Measurements from ENCODE around the gene ELP1.

Gene ELP1

GRCh38 chr9:108956631-108957026, 22.7 kb upstream of the ELP1 start:
- Histone ChIP-seq H3K27me3 (ENCODE audit: control insufficient read depth, insufficient read depth, low read length) (no peaks in the 10 kb centered on the region), H3K9me3 (ENCODE audit: control insufficient read depth, insufficient read depth, low read depth, low read length) (no peaks in the 10 kb centered on the region), H3K36me3 (ENCODE audit: control insufficient read depth, insufficient read depth, low read length) (peaks cover 6% of the 10 kb centered on the region), H3K4me1 (ENCODE audit: control insufficient read depth, insufficient read depth, low read length) (no peaks in the 10 kb centered on the region), H3K4me3 (ENCODE audit: low read depth, low read length) (no peak overlapping the region), H3K27ac (ENCODE audit: low read depth, low read length) (no peak overlapping the region), H3K9ac (ENCODE audit: low read length) (no peak overlapping the region)

- no peak overlapping the region for H3K9ac ChIP-seq (ENCODE audit: low read length)
- peaks cover 6% of the 10 kb centered on the region for H3K36me3 ChIP-seq (ENCODE audit: control insufficient read depth, insufficient read depth, low read length)
- H3K9me3 ChIP-seq (ENCODE audit: control insufficient read depth, insufficient read depth, low read depth, low read length), result no peaks in the 10 kb centered on the region
- H3K27ac ChIP-seq (ENCODE audit: low read depth, low read length), result no peak overlapping the region
- H3K4me1 ChIP-seq (ENCODE audit: control insufficient read depth, insufficient read depth, low read length), result no peaks in the 10 kb centered on the region
- no peaks in the 10 kb centered on the region for H3K27me3 ChIP-seq (ENCODE audit: control insufficient read depth, insufficient read depth, low read length)
- H3K4me3 ChIP-seq (ENCODE audit: low read depth, low read length), result no peak overlapping the region
These were observed 22.2 kb upstream of the ELP1 start for GRCh38 chr9:108956022-108956630.

- Histone ChIP-seq H3K9ac (ENCODE audit: low read length) (no peak overlapping the region), H3K27ac (ENCODE audit: low read depth, low read length) (no peak overlapping the region)
These were observed 20.2 kb upstream of the ELP1 start for GRCh38 chr9:108953983-108954574.

GRCh38 chr9:108951578-108951977, 17.7 kb upstream of the ELP1 start:
- Histone ChIP-seq H3K27me3 (ENCODE audit: control insufficient read depth, insufficient read depth, low read length) (no peaks in the 10 kb centered on the region), H3K9ac (ENCODE audit: low read length) (no peak overlapping the region), H3K4me3 (ENCODE audit: low read depth, low read length) (no peak overlapping the region), H3K4me1 (ENCODE audit: control insufficient read depth, insufficient read depth, low read length) (no peaks in the 10 kb centered on the region), H3K27ac (ENCODE audit: low read depth, low read length) (no peak overlapping the region), H3K36me3 (ENCODE audit: control insufficient read depth, insufficient read depth, low read length) (peaks cover 6% of the 10 kb centered on the region), H3K9me3 (ENCODE audit: control insufficient read depth, insufficient read depth, low read depth, low read length) (no peaks in the 10 kb centered on the region)

More at GRCh38 chr9:108953983-108954574, 20.2 kb upstream of the ELP1 start:
- Histone ChIP-seq H3K4me1 (ENCODE audit: control insufficient read depth, insufficient read depth, low read length) (no peaks in the 10 kb centered on the region), H3K27me3 (ENCODE audit: control insufficient read depth, insufficient read depth, low read length) (no peaks in the 10 kb centered on the region), H3K4me3 (ENCODE audit: low read depth, low read length) (no peak overlapping the region), H3K9me3 (ENCODE audit: control insufficient read depth, insufficient read depth, low read depth, low read length) (no peaks in the 10 kb centered on the region), H3K36me3 (ENCODE audit: control insufficient read depth, insufficient read depth, low read length) (peaks cover 6% of the 10 kb centered on the region)

- no peaks in the 10 kb centered on the region for H3K4me1 ChIP-seq (ENCODE audit: control insufficient read depth, insufficient read depth, low read length)
- no peaks in the 10 kb centered on the region for H3K27me3 ChIP-seq (ENCODE audit: control insufficient read depth, insufficient read depth, low read length)
- H3K27ac ChIP-seq (ENCODE audit: low read depth, low read length), result no peak overlapping the region
- no peaks in the 10 kb centered on the region for H3K9me3 ChIP-seq (ENCODE audit: control insufficient read depth, insufficient read depth, low read depth, low read length)
- no peak overlapping the region for H3K4me3 ChIP-seq (ENCODE audit: low read depth, low read length)
- H3K36me3 ChIP-seq (ENCODE audit: control insufficient read depth, insufficient read depth, low read length), result peaks cover 6% of the 10 kb centered on the region
- no peak overlapping the region for H3K9ac ChIP-seq (ENCODE audit: low read length)
These were observed 16.2 kb upstream of the ELP1 start for GRCh38 chr9:108950168-108950567.

GRCh38 chr9:108939975-108940374, 6.1 kb upstream of the ELP1 start:
- Histone ChIP-seq H3K4me3 (ENCODE audit: low read depth, low read length) (no peak overlapping the region), H3K9me3 (ENCODE audit: control insufficient read depth, insufficient read depth, low read depth, low read length) (no peaks in the 10 kb centered on the region), H3K36me3 (ENCODE audit: control insufficient read depth, insufficient read depth, low read length) (peaks cover 37% of the 10 kb centered on the region), H3K9ac (ENCODE audit: low read length) (no peak overlapping the region), H3K27me3 (ENCODE audit: control insufficient read depth, insufficient read depth, low read length) (no peaks in the 10 kb centered on the region), H3K4me1 (ENCODE audit: control insufficient read depth, insufficient read depth, low read length) (no peaks in the 10 kb centered on the region), H3K27ac (ENCODE audit: low read depth, low read length) (no peak overlapping the region)

GRCh38 chr9:108937561-108938305, 3.8 kb upstream of the ELP1 start:
- H3K9me3 ChIP-seq (ENCODE audit: control insufficient read depth, insufficient read depth, low read depth, low read length), result no peaks in the 10 kb centered on the region
- H3K4me1 ChIP-seq (ENCODE audit: control insufficient read depth, insufficient read depth, low read length), result peaks cover 6% of the 10 kb centered on the region
- no peaks in the 10 kb centered on the region for H3K27me3 ChIP-seq (ENCODE audit: control insufficient read depth, insufficient read depth, low read length)
- H3K27ac ChIP-seq (ENCODE audit: low read depth, low read length), result no peak overlapping the region
- no peak overlapping the region for H3K9ac ChIP-seq (ENCODE audit: low read length)
- peaks cover 26% of the 10 kb centered on the region for H3K36me3 ChIP-seq (ENCODE audit: control insufficient read depth, insufficient read depth, low read length)
- H3K4me3 ChIP-seq (ENCODE audit: low read depth, low read length), result no peak overlapping the region

- Histone ChIP-seq H3K4me1 (ENCODE audit: control insufficient read depth, insufficient read depth, low read length) (peaks cover 9% of the 10 kb centered on the region), H3K9ac (ENCODE audit: low read length) (peak within 1 kb of the TSS; percentile 88), H3K9me3 (ENCODE audit: control insufficient read depth, insufficient read depth, low read depth, low read length) (no peaks in the 10 kb centered on the region), H3K27ac (ENCODE audit: low read depth, low read length) (peak within 1 kb of the TSS; percentile 78), H3K36me3 (ENCODE audit: control insufficient read depth, insufficient read depth, low read length) (peaks cover 10% of the 10 kb centered on the region), H3K27me3 (ENCODE audit: control insufficient read depth, insufficient read depth, low read length) (no peaks in the 10 kb centered on the region), H3K4me3 (ENCODE audit: low read depth, low read length) (peak within 1 kb of the TSS; percentile 100)
These were observed 484 bp upstream of the ELP1 start, which contains the start of gene ABITRAM for GRCh38 chr9:108934323-108934893. Gene ABITRAM (plus strand): TSS chr9:108934400. CDS start chr9:108934487, 87 bp downstream.

- Histone ChIP-seq H3K9ac (ENCODE audit: low read length) (peak overlapping the region; percentile 86), H3K36me3 (ENCODE audit: control insufficient read depth, insufficient read depth, low read length) (peaks cover 15% of the 10 kb centered on the region), H3K4me3 (ENCODE audit: low read depth, low read length) (peak overlapping the region; percentile 100), H3K9me3 (ENCODE audit: control insufficient read depth, insufficient read depth, low read depth, low read length) (no peaks in the 10 kb centered on the region), H3K27ac (ENCODE audit: low read depth, low read length) (peak overlapping the region; percentile 78), H3K27me3 (ENCODE audit: control insufficient read depth, insufficient read depth, low read length) (no peaks in the 10 kb centered on the region), H3K4me1 (ENCODE audit: control insufficient read depth, insufficient read depth, low read length) (peaks cover 9% of the 10 kb centered on the region)
These were observed 650 bp downstream of the ELP1 start for GRCh38 chr9:108933231-108933717.

- no peak overlapping the region for H3K9ac ChIP-seq (ENCODE audit: low read length)
These were observed 5.5 kb downstream of the ELP1 start for GRCh38 chr9:108928386-108928785.

GRCh38 chr9:108924466-108924865, 9.5 kb downstream of the ELP1 start:
- Histone ChIP-seq H3K4me1 (ENCODE audit: control insufficient read depth, insufficient read depth, low read length) (no peaks in the 10 kb centered on the region), H3K9ac (ENCODE audit: low read length) (no peak overlapping the region), H3K9me3 (ENCODE audit: control insufficient read depth, insufficient read depth, low read depth, low read length) (no peaks in the 10 kb centered on the region), H3K4me3 (ENCODE audit: low read depth, low read length) (no peak overlapping the region), H3K36me3 (ENCODE audit: control insufficient read depth, insufficient read depth, low read length) (peaks cover 80% of the 10 kb centered on the region), H3K27me3 (ENCODE audit: control insufficient read depth, insufficient read depth, low read length) (no peaks in the 10 kb centered on the region), H3K27ac (ENCODE audit: low read depth, low read length) (no peak overlapping the region)

More at GRCh38 chr9:108928386-108928785, 5.5 kb downstream of the ELP1 start:
- H3K27me3 ChIP-seq (ENCODE audit: control insufficient read depth, insufficient read depth, low read length), result no peaks in the 10 kb centered on the region
- no peak overlapping the region for H3K4me3 ChIP-seq (ENCODE audit: low read depth, low read length)
- H3K36me3 ChIP-seq (ENCODE audit: control insufficient read depth, insufficient read depth, low read length), result peaks cover 59% of the 10 kb centered on the region
- no peaks in the 10 kb centered on the region for H3K9me3 ChIP-seq (ENCODE audit: control insufficient read depth, insufficient read depth, low read depth, low read length)
- H3K4me1 ChIP-seq (ENCODE audit: control insufficient read depth, insufficient read depth, low read length), result peaks cover 9% of the 10 kb centered on the region
- H3K27ac ChIP-seq (ENCODE audit: low read depth, low read length), result no peak overlapping the region
